Urothelium cell line (cell line): Measurements from ENCODE around the gene RIPK3.
"Not testable (repeated sequence)": the region's sequence is repeated elsewhere in the genome, so short reads cannot be mapped to it uniquely, and the experiment has no call there.

Experiments
- DNase-seq: peaks from one replicate; pipeline ENCODE4 v3.0.0; 2011; ENCODE audit warnings: low spot score, mixed read lengths
- FAIRE-seq: peaks from 2 replicates; lab custom pipeline; 2011; peaks lifted over from hg19 to GRCh38; lab: Jason Lieb, UNC

Gene RIPK3

GRCh38 chr14:24369907-24370687, 30.3 kb upstream of the RIPK3 start:
- DNase-seq: no peak
- no peak for FAIRE-seq

- no peak for FAIRE-seq
- no peak for DNase-seq
Measured at GRCh38 chr14:24369463-24369862, 29.7 kb upstream of the RIPK3 start.

DNA sequence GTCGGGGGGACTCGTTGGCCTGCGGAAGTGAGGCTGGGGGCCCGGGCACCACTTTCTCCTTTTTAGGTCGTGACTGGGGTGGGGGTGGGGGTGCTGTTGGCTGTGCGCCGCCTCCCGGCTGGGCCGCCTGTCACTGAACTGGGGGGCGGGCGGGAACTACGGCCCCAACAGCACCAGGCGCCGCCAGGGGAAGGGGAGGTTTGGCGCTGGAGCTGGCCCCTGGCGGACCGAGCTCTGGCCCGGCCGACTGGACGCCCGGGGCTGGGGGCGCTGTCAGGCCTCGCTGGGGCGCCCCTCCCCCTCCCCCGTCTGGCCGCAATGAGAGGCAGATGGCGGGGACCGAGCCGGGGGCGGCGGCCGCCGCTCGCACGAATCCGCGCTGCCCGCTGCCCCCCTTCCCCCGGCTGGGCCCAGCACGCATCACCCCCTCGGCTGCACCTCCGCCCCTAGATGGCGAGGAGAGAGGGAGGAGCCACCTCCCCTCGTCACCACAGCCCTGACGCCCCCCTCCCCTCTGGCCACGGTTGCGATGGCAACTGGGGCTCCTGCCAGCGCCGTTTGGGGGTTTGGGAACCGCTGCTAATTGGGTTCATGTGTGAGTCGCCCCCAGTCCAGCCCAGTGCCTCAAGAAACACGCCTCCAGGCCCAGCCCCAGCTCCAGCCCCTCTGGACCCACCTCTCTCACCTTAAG, 28.9 kb upstream of the RIPK3 start:
- peak; percentile 27 for DNase-seq
- no peak for FAIRE-seq

DNA sequence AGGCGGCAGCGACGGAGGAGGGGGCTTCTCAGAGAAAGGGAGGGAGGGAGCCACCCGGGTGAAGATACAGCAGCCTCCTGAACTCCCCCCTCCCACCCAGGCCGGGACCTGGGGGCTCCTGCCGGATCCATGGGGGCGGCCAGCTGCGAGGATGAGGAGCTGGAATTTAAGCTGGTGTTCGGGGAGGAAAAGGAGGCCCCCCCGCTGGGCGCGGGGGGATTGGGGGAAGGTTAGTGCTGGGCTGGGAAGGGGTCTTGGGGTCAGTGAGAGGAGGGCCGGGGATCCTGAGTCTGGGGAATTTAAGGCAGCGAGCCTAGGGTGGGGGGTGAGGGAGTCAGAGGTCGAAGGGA, 28.4 kb upstream of the RIPK3 start:
- no peak for DNase-seq
- FAIRE-seq: no peak

DNA sequence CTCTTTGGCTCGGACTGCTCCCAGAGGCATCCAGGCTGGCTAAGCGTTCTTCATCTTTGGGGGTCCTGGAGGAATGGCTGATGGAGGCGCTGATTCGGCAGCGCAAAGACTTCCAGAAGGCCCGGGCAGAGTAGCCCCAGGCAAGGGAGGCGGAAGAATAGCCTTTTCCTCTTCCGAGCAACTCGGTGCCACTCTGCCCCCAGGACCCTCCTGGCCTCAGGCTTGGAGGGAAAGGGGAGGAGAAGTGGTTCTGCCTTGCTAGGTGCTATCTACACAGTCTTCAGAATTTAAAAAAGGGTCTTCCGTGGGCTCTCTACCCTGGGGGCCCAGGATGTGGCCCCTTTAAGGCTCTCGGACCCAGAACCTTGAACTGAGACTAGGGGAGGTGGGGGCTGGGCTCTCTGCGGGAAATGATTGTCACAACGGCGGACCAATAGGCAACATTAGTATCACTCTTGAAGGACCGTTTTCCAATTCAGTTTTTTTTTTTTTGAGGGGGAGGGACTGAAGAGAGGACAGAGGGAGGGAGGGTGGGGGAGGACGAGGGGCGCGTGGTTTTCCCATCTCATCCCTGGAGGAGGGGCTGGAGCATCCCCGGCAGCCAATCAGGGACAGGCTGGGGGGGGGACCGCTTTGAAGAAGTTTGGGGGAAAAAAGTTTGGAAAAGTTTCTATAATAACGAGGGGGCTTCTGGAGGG, 27.9 kb upstream of the RIPK3 start, which contains the start of gene NFATC4:
TSS of gene NFATC4 (plus strand) at position 671 of the 698 bp plus-strand sequence. CDS start 157 bp downstream, outside the sequence.
- FAIRE-seq (no peak), DNase-seq (peak; percentile 79)

DNA sequence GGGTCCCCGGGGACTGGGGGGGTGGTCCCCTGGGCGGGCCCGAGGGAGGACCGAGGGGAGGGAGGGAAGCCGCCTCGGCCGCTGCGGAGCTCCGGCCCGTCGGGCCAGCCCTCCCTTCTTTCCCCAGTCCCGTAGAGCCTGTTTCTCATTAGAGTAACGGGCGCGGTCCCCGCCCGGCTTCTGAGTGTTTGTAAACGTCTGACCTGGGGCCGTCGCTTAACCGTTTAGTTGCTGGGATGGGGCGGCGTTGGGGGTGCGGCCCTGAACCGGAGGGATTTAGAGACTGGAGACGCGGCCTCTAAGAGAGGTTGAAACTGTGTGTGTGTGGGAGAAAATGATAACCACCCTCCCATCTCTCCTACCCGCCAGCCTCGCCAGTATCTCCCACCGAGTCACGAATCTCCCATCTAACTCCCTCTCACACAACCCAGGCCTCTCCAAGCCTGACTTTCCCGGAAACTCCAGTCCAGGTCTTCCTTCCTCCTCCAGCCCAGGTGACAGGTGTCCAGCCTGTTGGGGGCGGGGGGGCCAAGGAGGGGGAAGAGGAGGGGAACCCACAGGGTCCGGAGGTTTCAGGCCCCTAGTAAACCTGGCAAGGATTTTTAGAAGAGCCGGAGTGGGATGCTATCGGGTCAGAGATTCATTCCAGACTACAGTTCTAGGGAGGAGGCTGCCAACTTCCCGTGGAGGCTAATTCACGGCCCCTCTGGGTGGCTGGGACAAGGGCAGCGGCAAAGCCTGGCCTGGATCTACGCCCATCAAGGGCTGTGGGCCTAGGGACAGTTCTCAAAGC, 27.1 kb upstream of the RIPK3 start:
- DNase-seq (peak; percentile 83), FAIRE-seq (no peak)

- FAIRE-seq: no peak
Measured at GRCh38 chr14:24366413-24366720, 26.6 kb upstream of the RIPK3 start.

GRCh38 chr14:24365600-24366412, 26.0 kb upstream of the RIPK3 start:
- DNase-seq: peak; percentile 78
- no peak for FAIRE-seq

More at GRCh38 chr14:24366413-24366720, 26.6 kb upstream of the RIPK3 start:
- no peak for DNase-seq

- FAIRE-seq (no peak), DNase-seq (no peak)
Measured at GRCh38 chr14:24364841-24365240, 25.1 kb upstream of the RIPK3 start.

DNA sequence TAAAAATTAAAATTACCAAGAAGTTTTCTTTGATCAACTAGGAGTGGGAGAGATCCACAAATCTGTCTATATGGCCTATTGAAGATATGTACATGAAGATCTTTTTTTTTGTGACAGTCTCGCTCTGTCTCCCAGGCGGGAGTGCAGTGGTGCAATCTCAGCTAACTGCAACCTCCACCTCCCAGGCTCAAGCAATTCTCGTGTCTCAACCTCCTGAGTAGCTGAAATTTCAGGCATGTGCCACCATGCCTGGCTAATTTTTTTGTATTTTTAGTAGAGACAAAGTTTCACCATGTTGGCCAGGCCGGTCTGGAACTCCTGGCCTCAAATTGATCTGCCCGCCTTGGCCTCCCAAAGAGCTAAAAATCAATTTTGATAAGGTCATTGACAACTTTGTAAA, 23.6 kb upstream of the RIPK3 start:
- DNase-seq (no peak), FAIRE-seq (no peak)

- FAIRE-seq: no peak
- DNase-seq: no peak
Measured at GRCh38 chr14:24362241-24362960, 22.6 kb upstream of the RIPK3 start.

DNA sequence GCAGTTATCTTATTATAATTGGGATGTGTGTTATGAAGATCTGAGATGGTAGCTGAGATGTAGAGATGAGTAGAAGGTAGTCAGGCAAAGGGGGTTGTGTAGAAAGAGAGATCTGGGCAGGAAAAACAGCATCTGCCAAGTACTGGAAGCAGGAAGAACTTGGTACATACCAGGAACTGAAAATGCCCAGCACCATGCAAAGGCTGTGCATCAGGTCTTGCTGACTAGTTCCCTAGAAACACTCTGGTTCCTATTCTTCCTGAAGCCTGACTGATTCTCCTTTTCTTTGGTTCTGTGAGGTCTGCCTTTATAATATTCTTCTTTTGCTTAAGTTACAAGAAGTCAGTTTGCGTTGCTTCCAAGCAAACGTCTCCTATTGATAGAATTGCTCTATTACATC, 21.5 kb upstream of the RIPK3 start:
- DNase-seq (no peak), FAIRE-seq (no peak)

- DNase-seq (no peak), FAIRE-seq (no peak)
Measured at GRCh38 chr14:24360281-24360680, 20.5 kb upstream of the RIPK3 start.

DNA sequence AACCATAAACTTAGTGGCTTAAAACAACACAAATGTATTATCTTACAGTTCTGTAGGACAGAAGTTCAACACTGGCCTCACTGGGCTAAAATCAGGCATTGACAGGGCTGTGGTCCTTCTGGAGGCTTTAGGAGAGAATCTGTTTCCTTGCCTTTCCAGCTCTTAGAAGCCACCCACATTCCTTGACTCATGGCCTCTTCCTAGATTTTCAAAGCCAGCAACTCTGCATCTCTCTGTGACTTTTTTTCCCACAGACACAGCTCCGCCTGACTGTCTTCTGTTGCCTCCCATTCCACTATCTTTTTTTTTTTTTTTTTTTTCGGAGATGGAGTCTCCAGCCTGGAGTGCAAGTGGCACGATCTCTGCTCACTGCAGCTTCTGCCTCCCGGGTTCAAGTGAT, 16.4 kb upstream of the RIPK3 start:
- no peak for DNase-seq
- no peak for FAIRE-seq

GRCh38 chr14:24355009-24355408, 15.2 kb upstream of the RIPK3 start:
- DNase-seq (no peak), FAIRE-seq (no peak)

DNA sequence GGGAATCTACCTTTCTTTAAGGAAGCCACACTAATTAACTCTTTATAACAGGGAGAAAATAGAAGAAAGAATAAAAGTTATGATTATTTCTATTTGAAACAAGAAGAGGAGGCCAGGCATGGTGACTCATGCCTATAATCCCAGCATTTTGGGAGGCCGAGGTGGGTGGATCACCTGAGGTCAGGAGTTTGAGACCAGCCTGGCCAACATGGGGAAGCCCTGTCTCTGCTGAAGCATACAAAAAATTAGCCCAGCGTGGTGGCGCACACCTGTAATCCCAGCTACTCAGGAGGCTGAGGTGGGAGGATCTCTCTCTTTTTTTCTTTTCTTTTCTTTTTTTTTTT, 14.7 kb upstream of the RIPK3 start:
- DNase-seq, FAIRE-seq: not testable (repeated sequence)

DNA sequence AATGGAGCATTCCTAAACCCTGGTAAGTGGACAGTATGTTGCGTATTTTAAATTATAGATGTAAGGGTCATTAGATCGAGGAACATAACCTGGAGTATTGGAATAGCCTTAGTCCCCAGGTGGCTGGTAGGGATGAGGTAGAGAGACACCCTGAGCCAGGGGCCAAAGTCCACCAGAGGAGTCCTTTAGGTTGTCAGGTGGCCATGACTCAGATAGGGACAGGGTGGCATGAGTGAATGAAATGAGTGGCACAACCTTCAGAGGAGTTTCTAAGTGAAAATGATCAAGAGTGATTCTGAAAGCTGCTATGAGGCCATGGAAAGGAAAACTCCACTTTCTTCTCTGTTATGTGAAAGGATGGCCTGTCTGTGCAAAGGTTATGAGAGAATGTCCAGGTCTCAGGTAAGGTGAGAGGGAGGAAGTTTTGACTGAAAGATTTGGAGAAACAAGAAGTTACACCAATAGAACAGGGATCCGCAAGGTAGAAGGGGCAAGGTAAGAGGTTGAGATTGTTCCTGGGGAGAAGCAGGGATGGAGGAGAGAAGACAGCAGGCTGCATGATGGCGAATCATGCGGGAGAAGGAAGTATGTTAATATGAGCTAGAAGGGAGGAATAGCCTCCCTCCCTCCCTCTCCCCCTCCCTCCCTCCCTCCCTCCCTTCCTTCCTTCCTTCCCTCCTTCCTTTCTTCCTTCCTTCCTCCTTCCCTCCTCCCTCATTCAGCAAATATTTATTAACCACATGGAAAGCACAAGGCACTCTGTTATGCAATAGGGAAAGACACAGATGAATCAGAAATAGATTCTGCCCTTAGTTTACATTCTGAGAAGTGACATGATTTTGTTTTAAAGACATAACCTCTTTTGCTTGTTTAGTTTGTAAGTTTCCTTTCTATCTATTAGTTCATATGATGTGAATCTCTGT, 14.0 kb upstream of the RIPK3 start:
- DNase-seq (no peak), FAIRE-seq (no peak)

GRCh38 chr14:24351517-24351916, 11.7 kb upstream of the RIPK3 start:
- FAIRE-seq: no peak

GRCh38 chr14:24349742-24350141, 10.0 kb upstream of the RIPK3 start:
- DNase-seq (no peak), FAIRE-seq (no peak)

More at GRCh38 chr14:24351517-24351916, 11.7 kb upstream of the RIPK3 start:
- no peak for DNase-seq
